HG03196 (cell line): Measurements from ENCODE around the gene CIT.

Experiments used
- ATAC-seq: cut with Tn5 transposase; IDR thresholded peaks from one replicate; pipeline ENCODE4 v1.9.1; 2021; ENCODE audit not compliant: unreplicated experiment

Gene CIT

GRCh38 chr12:119808441-119808840 is 68.7 kb downstream of the CIT start:
- ATAC-seq: no peak

GRCh38 chr12:119807380-119807779 is 69.7 kb downstream of the CIT start:
- ATAC-seq: no peak

- ATAC-seq: no peak
These were observed 73.0 kb downstream of the CIT start for GRCh38 chr12:119804011-119804641.

- ATAC-seq: no peak
These were observed 73.7 kb downstream of the CIT start for GRCh38 chr12:119803381-119803791.

GRCh38 chr12:119802472-119802871 is 74.6 kb downstream of the CIT start:
- no peak for ATAC-seq

GRCh38 chr12:119797090-119797489 is 80.0 kb downstream of the CIT start:
- ATAC-seq: no peak

GRCh38 chr12:119796292-119796691 is 80.8 kb downstream of the CIT start:
- no peak for ATAC-seq

- no peak for ATAC-seq
These were observed 85.7 kb downstream of the CIT start for GRCh38 chr12:119791453-119791852.

GRCh38 chr12:119788786-119789185 is 88.3 kb downstream of the CIT start:
- ATAC-seq: no peak

- ATAC-seq: no peak
These were observed 90.6 kb downstream of the CIT start for GRCh38 chr12:119786539-119786938.

GRCh38 chr12:119784673-119785072 is 92.4 kb downstream of the CIT start:
- no peak for ATAC-seq

- no peak for ATAC-seq
These were observed 93.3 kb downstream of the CIT start for GRCh38 chr12:119783787-119784186.

- no peak for ATAC-seq
These were observed 95.3 kb downstream of the CIT start for GRCh38 chr12:119781804-119782203.

- ATAC-seq: no peak
These were observed 96.2 kb downstream of the CIT start for GRCh38 chr12:119780786-119781434.

GRCh38 chr12:119775246-119775895 is 101.7 kb downstream of the CIT start:
- ATAC-seq: no peak

GRCh38 chr12:119772431-119772830 is 104.7 kb downstream of the CIT start:
- ATAC-seq: no peak

- no peak for ATAC-seq
These were observed 107.0 kb downstream of the CIT start for GRCh38 chr12:119770146-119770545.

GRCh38 chr12:119762619-119763018 is 114.5 kb downstream of the CIT start:
- ATAC-seq: no peak

GRCh38 chr12:119758722-119759121 is 118.4 kb downstream of the CIT start:
- ATAC-seq: no peak

GRCh38 chr12:119758234-119758633 is 118.9 kb downstream of the CIT start:
- no peak for ATAC-seq

GRCh38 chr12:119751961-119752360 is 125.2 kb downstream of the CIT start:
- no peak for ATAC-seq

GRCh38 chr12:119749666-119750065 is 127.5 kb downstream of the CIT start:
- ATAC-seq: no peak
